Neuronal stem cell (in vitro differentiated cells): ENCODE measurements around the gene SLC35A1. TPM values are rescaled to one million over a fixed set of nuclear protein-coding genes. Genes with fewer than 3 reads are reported as not detected.

Experiments used
- small RNA-seq: library from polyadenylated mRNA; stranded (forward); fragments of <200 nt; extraction: miRNeasy Mini kit (QIAGEN cat#:217004); gene quantifications from one replicate; pipeline ENCODE3, GENCODE V24; 2013; ENCODE audit not compliant: insufficient read depth

Gene SLC35A1

Small RNA genes lying within 50 kb of the gene (small RNA-seq; reads per million reads assigned to genes)
- gene AL049697.2 (not detected), gene RNU6-444P (not detected)
